Inflammatory macrophage treated with lipopolysaccharide for 1 hour (primary cell): ENCODE measurements around the gene PNLIPRP2.

Experiments
- DNase-seq, 2 donors: peaks; one replicate each; pipeline ENCODE4 v3.0.0-alpha.2; 2020 to 2022

The PNLIPRP2 gene

DNA sequence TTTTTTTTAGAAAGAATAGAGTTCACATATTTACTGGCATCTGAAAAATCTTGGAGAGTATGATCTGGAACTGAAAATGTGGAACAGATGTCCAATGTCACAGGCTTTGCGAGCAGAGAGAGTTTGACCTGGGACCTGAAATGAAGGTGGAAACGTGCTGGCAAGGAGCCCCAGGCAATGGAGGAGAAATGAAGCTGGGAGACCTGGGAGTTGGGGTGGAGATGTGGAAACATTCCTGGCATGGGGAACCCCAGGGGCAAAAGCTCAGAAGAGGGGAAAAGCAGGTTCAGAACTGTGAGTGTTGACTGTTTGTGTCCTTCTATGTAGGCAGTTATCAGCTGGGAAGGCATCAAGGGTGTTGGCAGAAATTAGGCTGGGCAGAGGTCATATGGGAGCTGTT is 7.3 kb upstream of the PNLIPRP2 start:
- DNase-seq = no peak

- DNase-seq = no peak
These were observed 6.0 kb upstream of the PNLIPRP2 start for GRCh38 chr10:116614796-116615195.

GRCh38 chr10:116615199-116615776 is 5.5 kb upstream of the PNLIPRP2 start:
- no peak for DNase-seq

DNA sequence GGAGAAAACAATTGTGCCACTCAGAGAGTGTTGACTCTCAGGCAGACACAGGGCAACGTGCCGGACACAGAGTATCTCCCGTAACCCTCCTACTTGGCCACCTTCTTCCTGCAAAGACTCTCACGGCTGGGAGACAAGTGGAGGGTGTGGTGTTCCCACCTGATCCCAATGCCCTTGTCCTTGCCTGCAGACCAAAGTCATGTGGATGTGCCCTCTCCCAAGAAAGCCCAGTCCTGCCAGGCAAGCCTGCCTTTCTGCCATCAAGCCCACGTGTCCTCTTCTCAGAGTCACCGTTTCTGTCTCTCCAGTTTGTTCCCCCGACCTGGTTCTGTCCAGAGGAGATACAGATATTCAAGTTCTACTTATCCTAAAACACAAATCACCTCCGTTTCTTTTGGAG is 723 bp downstream of the PNLIPRP2 start:
- DNase-seq = no peak

DNA sequence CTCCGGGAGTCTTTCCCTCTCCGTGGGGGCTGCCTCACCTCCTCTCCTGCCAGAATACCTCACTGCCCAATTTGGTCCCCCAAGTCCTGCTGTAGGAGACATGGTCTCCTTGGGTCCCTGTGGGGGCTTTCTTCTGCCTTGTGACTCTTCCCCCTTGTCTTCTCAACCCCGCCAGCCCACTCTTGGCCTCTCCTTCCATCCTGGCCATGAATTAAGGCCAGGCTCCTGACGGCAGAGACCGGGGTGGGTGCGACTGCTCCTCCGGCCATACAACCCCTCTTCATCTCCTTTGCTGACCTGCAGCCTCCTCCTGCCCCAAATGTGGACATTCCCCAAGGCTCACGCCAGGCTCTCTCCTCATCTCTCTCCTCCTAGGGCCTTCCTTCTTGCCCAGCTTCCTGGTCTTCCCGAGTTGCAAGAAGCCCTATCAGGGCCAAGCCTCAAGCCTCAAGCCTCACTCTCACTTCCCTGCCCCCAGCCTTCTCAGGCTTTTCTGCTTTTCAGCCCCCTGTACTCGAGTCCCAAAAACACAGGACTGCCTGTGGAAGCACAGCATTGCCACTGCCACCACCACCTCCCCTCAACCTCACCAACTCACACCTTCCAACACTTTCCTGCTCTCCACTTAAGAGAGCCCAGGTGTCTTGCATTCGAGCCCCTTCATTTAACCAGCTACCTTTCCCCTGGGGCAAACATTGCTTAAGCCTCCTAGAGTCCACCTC is 1.3 kb downstream of the PNLIPRP2 start:
- no peak for DNase-seq

GRCh38 chr10:116625845-116626244 is 5.1 kb downstream of the PNLIPRP2 start:
- DNase-seq = no peak

DNA sequence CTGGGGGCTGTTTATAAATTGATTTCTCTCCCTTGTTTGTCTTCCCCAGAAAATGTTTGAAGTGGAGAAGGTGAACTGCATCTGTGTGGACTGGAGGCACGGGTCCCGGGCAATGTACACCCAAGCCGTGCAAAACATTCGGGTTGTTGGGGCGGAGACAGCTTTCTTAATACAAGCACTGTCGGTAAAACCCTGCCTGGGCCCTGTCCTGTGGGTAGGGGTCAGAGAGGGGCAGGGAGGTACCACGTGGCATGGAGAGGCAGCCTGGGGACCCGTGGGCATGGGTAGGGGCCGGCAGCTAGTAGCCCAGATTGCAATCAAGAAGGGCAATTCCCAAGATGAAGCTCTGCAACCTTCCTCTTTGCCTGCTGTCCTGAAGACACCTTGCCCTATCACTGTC is 6.1 kb downstream of the PNLIPRP2 start:
- DNase-seq = no peak

GRCh38 chr10:116627386-116627933 is 6.7 kb downstream of the PNLIPRP2 start:
- no peak for DNase-seq

DNA sequence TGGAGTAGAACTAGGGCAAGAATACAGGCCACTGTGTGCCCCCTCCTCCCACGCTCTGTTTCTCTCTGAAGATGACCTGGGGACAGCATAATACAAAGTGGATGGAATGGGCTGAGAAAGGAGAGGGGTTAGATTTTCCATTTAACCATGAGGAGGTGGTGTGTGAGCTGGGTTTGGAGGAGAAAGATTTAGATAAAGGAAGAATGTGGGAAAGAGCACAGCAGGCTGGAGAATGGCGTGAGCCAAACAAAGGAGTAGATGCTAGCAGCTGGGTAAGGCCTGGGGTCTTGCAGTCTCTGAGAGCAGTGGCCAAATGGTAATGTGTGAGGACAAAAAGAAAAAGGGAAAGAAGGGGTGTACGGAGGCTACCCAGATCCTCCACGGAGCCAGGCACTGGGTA is 8.6 kb downstream of the PNLIPRP2 start:
- DNase-seq = no peak

DNA sequence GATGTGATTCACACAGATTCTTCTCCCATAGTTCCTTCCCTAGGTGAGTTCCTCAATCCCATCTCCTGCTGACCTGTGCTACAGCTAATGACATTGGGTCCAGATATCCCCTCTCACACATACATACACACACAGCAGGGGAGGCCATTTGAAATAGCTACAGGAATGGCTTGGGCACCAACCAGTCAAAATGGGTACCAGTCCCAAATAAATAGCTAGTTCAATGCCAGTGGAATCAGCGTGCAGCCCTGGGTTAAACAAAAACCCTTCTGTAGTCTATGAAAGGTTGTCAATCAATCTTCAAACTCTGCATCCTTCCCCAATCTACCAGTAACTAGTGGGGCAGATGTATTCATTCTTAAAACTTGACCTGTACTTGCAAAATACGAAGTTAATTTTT is 9.3 kb downstream of the PNLIPRP2 start:
- no peak for DNase-seq

DNA sequence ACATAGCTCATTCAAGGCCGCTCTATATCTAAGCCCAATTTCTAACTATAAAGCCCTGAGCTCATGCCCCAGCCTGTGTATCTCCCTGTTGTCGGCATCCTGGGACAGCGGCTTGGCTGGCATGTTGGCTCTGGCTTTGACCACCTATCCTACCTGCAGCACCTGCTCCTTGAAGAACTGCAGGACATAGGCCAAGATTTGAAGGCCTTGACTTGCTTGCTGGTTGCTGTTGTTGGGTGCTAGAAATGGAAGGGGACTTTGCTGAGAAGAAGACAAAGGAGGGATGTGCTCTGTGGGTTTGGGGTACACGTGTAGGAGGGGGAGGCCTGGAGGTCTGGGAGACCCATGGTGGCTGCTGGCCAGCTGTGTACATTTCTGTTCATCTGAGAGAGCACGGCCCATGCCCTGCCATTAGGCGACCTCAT is 11.1 kb downstream of the PNLIPRP2 start:
- DNase-seq = no peak

- no peak for DNase-seq
These were observed 12.0 kb downstream of the PNLIPRP2 start for GRCh38 chr10:116632596-116633215.

DNA sequence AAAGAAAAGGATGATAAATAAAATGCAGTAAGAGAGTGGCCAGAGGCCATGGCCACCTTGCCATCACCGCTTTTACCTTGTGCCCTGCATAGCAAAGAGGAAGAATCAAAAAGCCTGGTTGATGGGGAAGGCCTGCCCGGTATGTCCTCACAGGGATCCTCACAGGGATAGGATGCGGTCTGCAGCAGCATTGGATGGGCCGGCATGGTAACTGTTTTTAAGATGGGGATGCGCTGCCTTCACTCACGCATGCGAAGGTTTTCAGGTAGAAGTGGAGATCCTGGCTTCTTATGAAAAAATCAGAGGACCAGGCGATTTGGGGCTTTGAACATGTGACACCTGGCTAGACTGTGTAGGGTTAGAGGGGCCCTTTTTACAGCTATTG is 12.5 kb downstream of the PNLIPRP2 start:
- no peak for DNase-seq

- no peak for DNase-seq
These were observed 13.6 kb downstream of the PNLIPRP2 start for GRCh38 chr10:116634126-116634975.

GRCh38 chr10:116636385-116636784 is 15.6 kb downstream of the PNLIPRP2 start:
- DNase-seq = no peak

DNA sequence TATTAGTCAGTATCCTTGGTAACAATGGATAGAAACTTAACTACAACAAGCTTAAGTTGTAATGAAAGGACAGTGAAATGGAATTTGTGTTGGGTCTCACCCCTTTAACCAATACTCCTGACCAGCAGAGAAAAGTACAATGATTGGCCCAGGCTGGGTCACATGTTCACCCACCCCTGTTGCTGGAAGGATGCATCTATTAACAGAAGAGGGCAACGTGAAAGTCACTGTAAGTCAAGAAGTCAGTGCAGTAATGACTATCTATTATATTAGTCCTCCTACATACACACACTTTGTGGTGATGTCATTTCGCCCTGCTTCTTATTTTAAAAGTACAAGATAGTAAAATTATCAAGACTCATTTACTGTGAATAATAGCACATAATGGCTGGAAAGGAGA is 16.2 kb downstream of the PNLIPRP2 start:
- DNase-seq = no peak

- no peak for DNase-seq
These were observed 17.1 kb downstream of the PNLIPRP2 start for GRCh38 chr10:116637830-116638229.

GRCh38 chr10:116646502-116646901 is 25.7 kb downstream of the PNLIPRP2 start:
- DNase-seq = no peak

- DNase-seq = no peak
These were observed 28.1 kb downstream of the PNLIPRP2 start for GRCh38 chr10:116648903-116649302.

DNA sequence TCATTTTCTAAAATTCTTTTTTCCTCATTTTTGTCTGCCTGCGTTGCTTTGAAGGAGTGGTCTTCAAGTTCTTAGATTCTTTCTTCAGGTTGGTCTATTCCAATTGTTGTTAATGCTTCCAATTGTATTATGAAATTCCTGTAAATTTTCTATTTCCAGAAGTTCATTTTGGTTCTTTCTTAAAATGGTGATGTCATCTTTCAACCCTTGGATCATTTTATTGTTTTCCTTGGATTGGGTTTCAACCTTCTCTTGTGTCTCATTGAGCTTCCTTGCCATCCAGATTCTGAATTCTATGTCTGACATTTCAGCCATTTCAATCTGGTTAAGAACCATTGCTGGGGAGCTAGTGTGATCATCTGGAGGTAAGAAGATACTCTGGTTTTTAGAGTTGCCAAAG is 33.1 kb downstream of the PNLIPRP2 start:
- no peak for DNase-seq

DNA sequence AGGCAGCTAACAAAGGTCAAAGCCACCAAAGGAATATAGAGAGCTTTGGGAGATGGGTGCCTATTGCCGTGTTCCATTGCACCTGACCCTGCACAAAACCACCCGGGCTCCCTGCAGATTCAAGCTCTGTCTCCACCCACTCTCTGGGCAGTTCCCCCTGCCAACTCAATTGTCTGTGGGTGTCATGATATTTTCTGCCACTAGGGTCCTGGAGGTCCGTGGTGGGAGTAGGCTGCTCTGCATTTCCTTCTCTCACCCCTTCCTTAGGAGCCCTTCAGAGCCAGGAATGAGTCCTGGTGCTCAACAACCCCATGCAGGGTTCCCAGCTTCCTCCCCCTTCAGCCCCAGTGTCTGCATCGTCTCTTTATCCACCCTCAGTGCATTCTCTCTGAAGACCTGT is 34.1 kb downstream of the PNLIPRP2 start:
- DNase-seq = peak in 1 of 2 donors; percentile 13

DNA sequence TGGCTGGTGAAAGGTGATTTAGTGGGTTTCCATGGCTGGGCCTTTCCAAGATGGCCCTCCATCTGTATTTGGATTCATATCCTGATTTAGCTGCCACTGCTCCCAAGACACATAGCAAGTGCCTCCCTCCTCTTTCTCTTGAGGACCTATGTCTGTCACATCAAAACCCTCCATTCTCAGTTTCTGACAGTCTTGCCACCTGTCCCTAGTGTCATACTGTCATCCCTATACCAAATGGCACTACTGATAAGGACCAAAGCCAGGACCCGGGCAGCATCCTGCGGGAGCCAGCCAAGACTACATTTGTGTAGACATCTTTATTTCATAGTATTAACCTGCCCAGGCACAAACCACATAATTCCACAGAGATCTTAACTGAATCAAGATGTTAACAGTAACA is 34.8 kb downstream of the PNLIPRP2 start:
- DNase-seq = no peak

DNA sequence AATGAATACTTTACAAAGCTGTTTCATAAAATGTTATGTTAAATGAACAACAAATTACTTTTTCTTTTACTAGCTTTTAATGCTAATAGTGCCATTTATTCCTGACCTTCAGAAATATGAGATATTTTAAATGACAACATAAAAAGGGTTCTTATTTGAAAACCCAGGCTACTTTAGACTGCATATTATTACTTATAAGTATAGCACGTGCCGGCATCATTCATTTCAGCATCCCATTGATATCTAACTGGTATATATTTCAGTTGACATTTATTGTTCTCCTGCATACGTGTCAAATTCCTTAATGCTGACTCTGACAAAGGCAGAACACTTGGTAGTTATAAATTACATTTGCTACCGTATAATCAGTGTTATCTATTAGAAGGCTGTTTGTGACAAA is 35.3 kb downstream of the PNLIPRP2 start:
- DNase-seq = no peak
